NOMO-1 (cell line): ENCODE measurements around the gene INSR.
A peak's percentile ranks its signal among the peaks of the same experiment; 100 is the strongest.
"Not testable (repeated sequence)": the region's sequence is repeated elsewhere in the genome, so short reads cannot be mapped to it uniquely, and the experiment has no call there.

ENCODE experiments used
- DNase-seq, 2 experiments: peaks; one replicate each; lab custom pipeline; 2025; ENCODE audit not compliant: unreplicated experiment in 2 of 2; lab: John Stamatoyannopoulos, UW

The INSR gene

GRCh38 chr19:7226739-7227138 is 67.5 kb downstream of the INSR start:
- no peak for DNase-seq

- DNase-seq: no peak
Measured at GRCh38 chr19:7225741-7226140, 68.5 kb downstream of the INSR start.

GRCh38 chr19:7224995-7225394 is 69.2 kb downstream of the INSR start:
- no peak for DNase-seq

GRCh38 chr19:7224209-7224686 is 70.0 kb downstream of the INSR start:
- DNase-seq: no peak

GRCh38 chr19:7223429-7223828 is 70.8 kb downstream of the INSR start:
- DNase-seq: no peak

- no peak for DNase-seq
Measured at GRCh38 chr19:7219056-7219455, 75.2 kb downstream of the INSR start.

GRCh38 chr19:7217861-7218260 is 76.4 kb downstream of the INSR start:
- no peak for DNase-seq

GRCh38 chr19:7216373-7216902 is 77.8 kb downstream of the INSR start:
- DNase-seq: no peak

- DNase-seq: no peak
Measured at GRCh38 chr19:7215176-7215575, 79.0 kb downstream of the INSR start.

GRCh38 chr19:7214324-7215089 is 79.7 kb downstream of the INSR start:
- DNase-seq: no peak

- DNase-seq: no peak
Measured at GRCh38 chr19:7213628-7214323, 80.4 kb downstream of the INSR start.

GRCh38 chr19:7211191-7211951 is 82.8 kb downstream of the INSR start:
- DNase-seq: no peak

- no peak for DNase-seq
Measured at GRCh38 chr19:7210359-7210758, 83.9 kb downstream of the INSR start.

GRCh38 chr19:7209597-7210325 is 84.5 kb downstream of the INSR start:
- not testable (repeated sequence) for DNase-seq

GRCh38 chr19:7209036-7209435 is 85.2 kb downstream of the INSR start:
- DNase-seq: not testable (repeated sequence)

GRCh38 chr19:7203332-7203731 is 90.9 kb downstream of the INSR start:
- DNase-seq: no peak

GRCh38 chr19:7202888-7203287 is 91.3 kb downstream of the INSR start:
- DNase-seq: no peak

- DNase-seq: no peak
Measured at GRCh38 chr19:7200736-7201135, 93.5 kb downstream of the INSR start.

- peak; percentile 2 to 41 for DNase-seq
Measured at GRCh38 chr19:7199613-7200533, 94.3 kb downstream of the INSR start.
